ENCODE data around the gene ALPK1.
A peak's percentile ranks its signal among the peaks of the same experiment; 100 is the strongest.
"Not testable (repeated sequence)": the region's sequence is repeated elsewhere in the genome, so short reads cannot be mapped to it uniquely, and the experiment has no call there.

ALPK1 gene

GRCh38 chr4:112378858-112379257 is 81.7 kb downstream of the ALPK1 start:
- DNase-seq (ENCODE audit: low read depth) = no peak

DNA sequence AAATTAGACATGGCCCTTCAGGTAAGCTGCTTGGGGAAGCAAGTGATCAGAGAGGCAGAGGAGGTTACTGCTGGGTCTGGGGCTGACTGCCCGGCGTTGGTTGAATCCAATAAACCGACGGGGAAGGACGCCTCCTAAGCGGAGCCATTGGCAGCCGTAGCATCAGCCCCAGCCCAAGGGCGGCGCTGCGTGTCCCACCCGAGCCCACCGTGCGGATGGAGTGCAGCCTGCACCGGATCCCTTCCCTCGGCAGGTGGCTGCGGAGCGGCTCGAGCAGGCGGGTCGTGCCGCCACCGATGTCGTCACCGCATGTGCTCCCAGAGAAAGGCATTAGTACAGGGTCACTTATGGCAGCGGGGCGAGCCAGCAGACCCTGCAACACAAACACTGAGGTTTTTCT is 82.1 kb downstream of the ALPK1 start:
- DNase-seq (ENCODE audit: low read depth) = no peak

GRCh38 chr4:112381996-112382692 is 85.0 kb downstream of the ALPK1 start:
- DNase-seq (ENCODE audit: low read depth) = no peak

DNA sequence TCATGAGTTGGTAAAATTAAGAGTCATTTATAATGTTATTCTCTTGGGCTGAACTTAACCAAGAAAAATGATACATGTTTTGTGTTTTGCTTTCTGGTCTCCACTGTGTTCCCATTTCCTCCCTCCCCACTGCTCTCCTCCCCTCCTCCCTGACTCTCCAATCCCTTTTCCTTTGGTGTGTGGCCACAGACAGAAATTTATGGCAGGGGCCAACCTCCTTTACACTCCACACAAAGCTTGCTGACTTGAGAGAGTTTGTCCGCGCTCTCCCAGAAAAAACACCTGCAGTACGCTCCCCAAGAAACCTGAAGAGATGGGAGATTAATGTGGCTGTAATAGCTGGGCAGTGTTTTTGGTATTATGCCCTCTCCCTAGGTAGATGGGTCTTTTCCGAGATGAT is 88.9 kb downstream of the ALPK1 start:
- DNase-seq (ENCODE audit: low read depth) = no peak

DNA sequence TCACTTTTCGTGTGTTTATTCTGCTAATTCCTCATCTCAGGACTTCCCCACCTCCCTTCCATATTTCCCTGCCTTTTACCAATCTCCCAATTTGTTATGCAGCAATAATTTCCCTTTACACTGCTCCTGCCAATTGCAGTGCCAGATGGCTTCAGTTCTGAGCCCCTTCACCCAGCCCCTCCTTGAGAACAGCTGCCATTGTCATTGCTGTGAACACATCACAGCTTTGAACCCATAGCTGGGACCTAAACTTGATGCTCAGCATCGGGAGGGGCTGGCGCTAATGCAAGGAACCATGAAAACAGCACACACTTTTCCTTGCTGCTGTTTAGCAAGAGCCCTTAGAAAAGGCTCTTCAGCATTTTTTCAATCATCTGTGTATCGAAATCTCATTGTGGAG is 104.9 kb downstream of the ALPK1 start:
- no peak for DNase-seq (ENCODE audit: low read depth)

GRCh38 chr4:112403101-112403945 is 106.2 kb downstream of the ALPK1 start:
- no peak for DNase-seq (ENCODE audit: low read depth)

DNA sequence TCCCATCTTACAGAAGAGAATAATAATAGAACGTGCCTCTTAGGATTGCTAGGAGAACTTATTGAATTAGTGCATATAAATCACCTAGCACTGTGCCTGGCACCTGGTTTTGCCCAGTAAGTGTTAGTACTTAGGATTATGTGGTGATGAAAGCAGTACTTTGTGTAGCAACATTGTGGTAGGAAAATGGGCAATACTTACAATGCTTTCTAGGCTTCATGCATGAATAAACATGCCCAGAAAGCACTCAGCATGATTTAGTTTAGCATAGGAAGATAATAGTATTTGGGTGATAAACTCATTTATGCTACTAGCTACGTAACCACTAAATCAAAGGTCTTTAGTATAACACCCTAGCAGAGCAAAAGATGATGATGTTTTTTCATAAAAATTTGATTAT is 113.2 kb downstream of the ALPK1 start:
- DNase-seq (ENCODE audit: low read depth) = no peak

DNA sequence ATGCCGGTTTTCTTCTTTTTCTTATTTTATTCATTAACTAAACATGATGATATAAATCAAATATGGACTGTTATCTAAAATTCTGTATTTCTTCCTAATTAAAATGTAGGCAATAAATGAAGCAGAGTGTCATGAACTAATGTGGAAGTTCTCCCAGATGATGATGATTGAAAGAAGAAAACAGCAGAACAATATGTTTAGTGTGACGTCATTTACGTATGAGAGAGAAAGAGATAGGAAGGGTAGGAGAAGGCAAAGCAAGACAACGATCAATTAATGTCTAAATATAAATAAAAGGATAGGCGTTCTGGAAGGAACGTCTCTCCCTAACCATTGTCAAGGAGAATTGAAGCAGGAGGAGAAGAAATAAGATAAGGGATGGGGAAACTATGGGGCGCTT is 113.6 kb downstream of the ALPK1 start:
- no peak for DNase-seq (ENCODE audit: low read depth)

DNA sequence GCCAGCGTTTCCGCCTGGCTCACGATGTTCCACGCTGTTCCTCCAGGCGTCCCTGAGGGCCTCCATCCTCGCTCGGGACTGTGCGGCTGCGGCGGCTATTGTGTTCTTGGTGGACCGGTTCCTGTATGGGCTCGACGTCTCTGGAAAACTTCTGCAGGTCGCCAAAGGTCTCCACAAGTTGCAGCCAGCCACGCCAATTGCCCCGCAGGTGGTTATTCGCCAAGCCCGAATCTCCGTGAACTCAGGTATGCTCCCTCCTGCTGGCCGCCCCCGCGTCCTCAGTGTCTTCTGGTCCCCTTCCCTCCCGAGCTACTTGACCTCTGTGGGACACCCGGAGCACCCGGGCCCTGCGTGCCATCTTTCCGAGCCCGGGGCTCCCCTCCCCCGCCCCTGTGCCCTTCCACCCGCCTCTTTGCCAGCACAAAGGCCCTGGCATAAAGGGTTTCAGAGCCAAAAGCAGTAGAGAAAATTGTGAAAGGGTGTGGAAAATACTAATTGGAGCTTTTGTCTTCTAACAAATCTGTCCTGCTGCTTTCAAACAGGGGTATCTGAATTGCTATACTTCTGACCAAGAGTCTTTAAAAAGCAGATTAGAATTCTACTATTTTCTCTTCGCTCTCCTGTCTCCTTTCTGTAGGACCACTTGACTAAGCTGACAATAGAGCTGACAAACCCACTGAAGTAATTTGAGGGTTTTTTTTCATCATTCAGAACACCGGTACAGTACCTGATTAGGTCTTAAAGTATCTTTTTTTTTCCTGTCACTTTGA is 114.8 kb downstream of the ALPK1 start:
- no peak for DNase-seq (ENCODE audit: low read depth)

DNA sequence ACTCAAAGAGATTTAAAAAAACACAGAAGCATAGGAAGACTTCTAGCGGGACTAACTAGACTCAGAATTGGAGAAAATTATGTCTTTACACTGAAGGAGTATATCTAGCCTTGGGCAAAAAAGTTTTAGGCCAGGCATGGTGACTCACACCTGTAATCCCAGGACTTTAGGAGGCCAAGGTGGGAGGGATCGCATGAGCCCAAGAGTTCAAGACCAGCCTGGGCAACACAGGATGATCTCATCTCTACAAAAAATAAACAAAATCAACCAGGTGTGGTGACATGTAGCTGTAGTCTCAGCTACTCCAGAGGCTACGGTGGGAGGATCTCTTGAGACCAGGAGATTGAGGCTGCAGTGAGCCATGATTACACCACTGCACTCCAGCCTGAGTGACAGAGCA is 119.3 kb downstream of the ALPK1 start:
- DNase-seq (ENCODE audit: low read depth) = no peak

GRCh38 chr4:112418092-112418491 is 120.9 kb downstream of the ALPK1 start:
- no peak for DNase-seq (ENCODE audit: low read depth)

DNA sequence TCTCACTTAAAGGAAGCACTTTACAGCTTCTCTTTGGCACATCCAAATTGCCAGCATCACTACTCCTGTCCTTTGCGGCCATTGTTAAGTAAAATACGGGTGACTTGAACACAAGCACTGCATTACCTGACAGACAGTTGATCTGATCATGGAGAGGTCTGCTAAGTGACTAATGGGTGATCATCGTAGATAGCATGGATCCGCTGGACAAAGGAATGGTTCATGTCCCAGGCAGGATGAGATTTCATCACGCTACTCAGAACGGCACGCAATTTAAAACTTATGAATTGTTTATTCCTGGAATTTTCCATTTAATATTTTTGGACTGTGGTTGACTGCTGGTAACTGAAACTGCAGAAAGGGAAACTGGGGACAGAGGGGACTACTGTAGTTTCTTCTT is 124.7 kb downstream of the ALPK1 start:
- no peak for DNase-seq (ENCODE audit: low read depth)

GRCh38 chr4:112422644-112423043 is 125.5 kb downstream of the ALPK1 start:
- no peak for DNase-seq (ENCODE audit: low read depth)

- DNase-seq (ENCODE audit: low read depth) = no peak
These were observed 126.4 kb downstream of the ALPK1 start for GRCh38 chr4:112423591-112423990.

GRCh38 chr4:112425823-112426222 is 128.7 kb downstream of the ALPK1 start:
- no peak for DNase-seq (ENCODE audit: low read depth)

- no peak for DNase-seq (ENCODE audit: low read depth)
These were observed 129.2 kb downstream of the ALPK1 start for GRCh38 chr4:112426416-112426815.

DNA sequence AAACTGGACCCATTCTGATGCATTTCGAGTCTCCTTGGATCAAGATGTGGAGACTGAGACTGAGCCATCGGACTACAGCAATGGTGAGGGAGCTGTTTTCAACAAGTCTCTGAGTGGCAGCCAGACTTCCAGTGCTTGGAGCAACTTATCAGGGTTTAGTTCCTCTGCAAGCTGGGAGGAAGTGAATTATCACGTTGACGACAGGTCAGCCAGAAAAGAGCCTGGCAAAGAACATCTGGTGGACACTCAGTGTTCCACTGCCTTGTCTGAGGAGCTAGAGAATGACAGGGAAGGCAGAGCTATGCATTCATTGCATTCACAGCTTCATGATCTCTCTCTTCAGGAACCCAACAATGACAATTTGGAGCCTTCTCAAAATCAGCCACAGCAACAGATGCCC is 134.0 kb downstream of the ALPK1 start:
- no peak for DNase-seq (ENCODE audit: low read depth)

DNA sequence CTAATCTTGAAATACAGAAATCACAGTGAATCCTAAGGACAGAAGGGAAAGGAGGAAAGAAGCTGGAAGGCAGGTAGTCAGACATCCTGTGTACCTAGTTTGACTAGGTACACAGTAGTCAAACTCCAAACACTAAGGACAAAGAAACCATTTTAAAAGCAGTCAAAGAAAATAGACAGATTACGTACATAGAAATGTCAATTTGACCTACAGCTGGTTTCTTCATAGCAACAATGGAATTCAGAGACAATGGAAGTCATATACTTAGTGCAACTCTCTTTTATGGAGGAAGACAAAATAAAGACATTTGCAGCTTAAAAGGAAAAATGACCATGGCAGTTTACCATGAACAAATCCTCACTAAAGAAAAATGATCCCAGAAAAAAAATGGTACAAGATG is 139.8 kb downstream of the ALPK1 start:
- no peak for DNase-seq (ENCODE audit: low read depth)

GRCh38 chr4:112442226-112442625 is 145.1 kb downstream of the ALPK1 start:
- not testable (repeated sequence) for DNase-seq (ENCODE audit: low read depth)

DNA sequence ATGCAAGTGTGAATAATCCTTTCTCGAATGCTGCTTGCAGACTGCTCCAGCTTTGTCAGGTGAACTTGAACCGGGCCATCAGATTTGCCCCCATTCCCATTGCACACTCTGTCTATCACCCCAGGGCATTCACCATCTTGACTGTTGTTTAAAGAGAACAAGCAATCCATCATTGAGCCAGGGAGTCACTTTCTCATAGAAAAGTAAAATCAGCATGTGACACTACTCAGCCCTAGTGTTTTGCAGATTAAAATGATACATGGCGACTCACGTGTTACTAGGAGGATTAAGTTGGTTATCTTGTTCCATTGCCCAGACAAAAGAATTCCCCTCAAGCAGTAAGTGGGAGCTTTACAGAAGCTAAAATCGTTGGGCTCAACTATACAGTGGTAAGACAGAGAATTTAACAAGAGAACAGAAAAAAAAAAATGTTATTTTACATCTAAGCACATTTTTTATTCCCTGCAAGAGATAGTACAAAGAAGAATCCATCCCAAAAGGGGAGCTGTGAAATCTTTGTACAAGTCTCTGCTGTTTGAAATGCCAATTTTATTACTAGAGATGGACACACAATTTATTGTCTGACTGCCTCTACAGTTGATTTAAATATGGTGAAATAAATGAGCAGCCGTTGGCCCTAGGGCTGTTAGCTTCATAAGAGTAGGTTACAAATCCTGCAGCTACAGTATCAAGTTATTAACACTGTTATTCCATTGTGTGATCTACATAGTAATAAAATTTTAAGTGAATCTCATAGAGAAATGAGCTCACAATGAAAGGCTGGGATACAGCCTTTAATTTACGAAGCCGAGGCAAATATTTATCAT is 151.3 kb downstream of the ALPK1 start:
- peak; percentile 33 for DNase-seq (ENCODE audit: low read depth)

- no peak for DNase-seq (ENCODE audit: low read depth)
These were observed 152.5 kb downstream of the ALPK1 start for GRCh38 chr4:112449708-112450107.

DNA sequence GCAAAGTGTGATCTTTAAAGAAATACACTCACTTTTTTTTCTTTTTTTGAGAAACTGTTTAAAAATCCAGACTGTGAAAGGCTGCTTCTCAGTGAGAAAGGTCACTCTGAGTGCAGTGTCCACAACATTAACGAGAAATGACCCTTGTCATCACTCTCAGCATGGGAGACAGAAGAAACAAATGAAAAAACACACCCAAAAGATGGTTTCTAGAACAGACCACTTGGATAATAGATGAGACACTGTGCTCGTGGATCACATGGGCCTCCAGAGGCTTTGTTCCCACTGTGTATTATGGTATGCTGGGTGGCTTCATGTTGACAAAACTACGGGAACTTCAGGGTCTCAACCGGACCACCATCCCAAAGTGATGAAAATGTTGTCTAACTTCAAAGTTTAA is 153.9 kb downstream of the ALPK1 start:
- no peak for DNase-seq (ENCODE audit: low read depth)

Measured in fibroblast of the conjunctiva (primary cell).